Neuron (in vitro differentiated cells): ENCODE results near the gene ZSCAN12.
"Not testable (repeated sequence)": the region's sequence is repeated elsewhere in the genome, so short reads cannot be mapped to it uniquely, and the experiment has no call there.

ENCODE experiments used
- H2AFZ ChIP-seq: one replicate; pipeline ENCODE4 v1.6.1; 2013; ENCODE audit warnings: low read depth, mild to moderate bottlenecking, inconsistent platforms, low read length, moderate library complexity
- H3K27me3 ChIP-seq: one replicate; pipeline ENCODE4 v1.6.1; 2013; ENCODE audit warnings: low read length; ENCODE audit not compliant: insufficient read depth
- H3K36me3 ChIP-seq: one replicate; pipeline ENCODE4 v1.6.1; 2013; ENCODE audit warnings: low read length; ENCODE audit not compliant: insufficient read depth
- H3K4me1 ChIP-seq: one replicate; pipeline ENCODE4 v1.6.1; 2013; ENCODE audit warnings: low read length; ENCODE audit not compliant: insufficient read depth
- H3K4me3 ChIP-seq: 2 replicates; pipeline ENCODE4 v1.5.1; 2013; ENCODE audit warnings: mild to moderate bottlenecking, low read length, moderate library complexity
- H3K9me3 ChIP-seq: one replicate; pipeline ENCODE4 v1.6.1; 2013; ENCODE audit warnings: low read length

ZSCAN12 gene

GRCh38 chr6:28413681-28414080 lies 14.1 kb upstream of the ZSCAN12 start:
- no peaks in the 10 kb centered on the region for H3K4me1 ChIP-seq
- H3K4me3 ChIP-seq, result no peak overlapping the region
- no peaks in the 10 kb centered on the region for H3K36me3 ChIP-seq
- no peak overlapping the region for H2AFZ ChIP-seq
- H3K27me3 ChIP-seq, result no peaks in the 10 kb centered on the region
- no peaks in the 10 kb centered on the region for H3K9me3 ChIP-seq

- peaks cover 5% of the 10 kb centered on the region for H3K4me1 ChIP-seq
- H3K27me3 ChIP-seq, result no peaks in the 10 kb centered on the region
- no peak overlapping the region for H2AFZ ChIP-seq
- H3K4me3 ChIP-seq, result no peak overlapping the region
- no peaks in the 10 kb centered on the region for H3K9me3 ChIP-seq
- H3K36me3 ChIP-seq, result no peaks in the 10 kb centered on the region
These were observed 11.2 kb upstream of the ZSCAN12 start for GRCh38 chr6:28410767-28411166.

GRCh38 chr6:28408076-28408802 lies 8.7 kb upstream of the ZSCAN12 start:
- Histone ChIP-seq H2AFZ (peak overlapping the region; percentile 29), H3K9me3 (no peaks in the 10 kb centered on the region), H3K4me3 (no peak overlapping the region), H3K4me1 (peaks cover 5% of the 10 kb centered on the region), H3K27me3 (no peaks in the 10 kb centered on the region), H3K36me3 (no peaks in the 10 kb centered on the region)

GRCh38 chr6:28407401-28407800 lies 7.9 kb upstream of the ZSCAN12 start:
- no peaks in the 10 kb centered on the region for H3K27me3 ChIP-seq
- H2AFZ ChIP-seq, result no peak overlapping the region
- H3K9me3 ChIP-seq, result no peaks in the 10 kb centered on the region
- H3K4me1 ChIP-seq, result peaks cover 5% of the 10 kb centered on the region
- no peaks in the 10 kb centered on the region for H3K36me3 ChIP-seq
- H3K4me3 ChIP-seq, result no peak overlapping the region

DNA sequence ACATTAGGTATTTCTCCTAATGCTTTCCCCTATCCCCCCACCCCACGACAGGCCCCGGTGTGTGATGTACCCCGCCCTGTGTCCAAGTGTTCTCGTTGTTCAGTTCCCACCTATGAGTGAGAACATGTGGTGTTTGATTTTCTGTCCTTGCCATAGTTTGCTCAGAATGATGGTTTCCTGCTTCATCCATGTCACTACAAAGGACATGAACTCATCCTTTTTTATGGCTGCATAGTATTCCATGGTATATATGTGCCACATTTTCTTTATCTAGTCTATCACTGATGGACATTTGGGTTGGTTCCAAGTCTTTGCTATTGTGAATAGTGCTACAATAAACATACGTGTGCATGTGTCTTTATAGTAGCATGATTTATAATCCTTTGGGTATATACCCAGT lies 4.4 kb upstream of the ZSCAN12 start:
- H3K4me3 ChIP-seq, H3K36me3 ChIP-seq, H2AFZ ChIP-seq, H3K9me3 ChIP-seq, H3K27me3 ChIP-seq, H3K4me1 ChIP-seq: not testable (repeated sequence)

DNA sequence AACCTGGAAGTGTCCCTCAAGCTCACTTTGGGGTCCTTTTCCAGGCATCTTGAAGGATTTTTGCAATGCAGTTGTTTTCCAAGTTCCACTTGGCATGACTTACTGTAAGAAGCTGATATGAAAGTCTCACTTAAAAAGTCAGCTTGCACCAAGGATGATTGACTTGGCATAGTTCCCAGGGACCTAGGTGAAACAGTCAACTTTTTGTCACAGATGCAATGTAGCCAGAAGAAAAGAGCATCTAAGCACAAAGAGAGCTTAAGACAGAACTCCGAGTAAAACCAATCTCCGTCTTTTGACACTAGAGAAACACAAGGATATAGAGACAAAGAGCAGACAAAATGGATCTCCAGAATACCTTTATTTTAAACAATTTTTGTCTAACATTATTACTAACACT lies 2.6 kb upstream of the ZSCAN12 start:
- H3K4me3 ChIP-seq, result no peak overlapping the region
- H2AFZ ChIP-seq, result no peak overlapping the region
- peaks cover 16% of the 10 kb centered on the region for H3K4me1 ChIP-seq
- H3K9me3 ChIP-seq, result no peaks in the 10 kb centered on the region
- H3K36me3 ChIP-seq, result peaks cover 12% of the 10 kb centered on the region
- H3K27me3 ChIP-seq, result no peaks in the 10 kb centered on the region

GRCh38 chr6:28401172-28401571 lies 1.6 kb upstream of the ZSCAN12 start:
- H2AFZ ChIP-seq, result no peak overlapping the region
- H3K4me3 ChIP-seq, result no peak overlapping the region
- peaks cover under 1% of the 10 kb centered on the region for H3K9me3 ChIP-seq
- H3K27me3 ChIP-seq, result no peaks in the 10 kb centered on the region
- peaks cover 21% of the 10 kb centered on the region for H3K36me3 ChIP-seq
- H3K4me1 ChIP-seq, result peaks cover 21% of the 10 kb centered on the region

DNA sequence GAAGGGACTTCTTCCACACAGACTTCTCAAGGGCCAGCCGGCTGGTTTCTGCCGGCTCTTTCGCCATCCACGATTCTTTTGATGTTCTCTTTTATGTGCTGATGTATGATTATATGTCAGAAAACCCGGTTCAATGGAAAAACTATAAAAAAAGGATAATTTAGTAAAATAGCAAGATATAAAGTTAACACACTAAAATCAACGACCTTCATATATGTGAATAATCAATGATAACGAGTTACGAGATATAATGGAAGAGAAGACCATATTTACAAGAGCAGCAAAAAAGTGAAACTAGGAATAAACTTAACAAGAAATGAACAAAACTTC lies 540 bp upstream of the ZSCAN12 start:
- H3K9me3 ChIP-seq, result peaks cover 2% of the 10 kb centered on the region
- H3K4me3 ChIP-seq, result peak overlapping the region; percentile 93
- no peaks in the 10 kb centered on the region for H3K27me3 ChIP-seq
- peaks cover 32% of the 10 kb centered on the region for H3K36me3 ChIP-seq
- peaks cover 22% of the 10 kb centered on the region for H3K4me1 ChIP-seq
- H2AFZ ChIP-seq, result peak overlapping the region; percentile 85

DNA sequence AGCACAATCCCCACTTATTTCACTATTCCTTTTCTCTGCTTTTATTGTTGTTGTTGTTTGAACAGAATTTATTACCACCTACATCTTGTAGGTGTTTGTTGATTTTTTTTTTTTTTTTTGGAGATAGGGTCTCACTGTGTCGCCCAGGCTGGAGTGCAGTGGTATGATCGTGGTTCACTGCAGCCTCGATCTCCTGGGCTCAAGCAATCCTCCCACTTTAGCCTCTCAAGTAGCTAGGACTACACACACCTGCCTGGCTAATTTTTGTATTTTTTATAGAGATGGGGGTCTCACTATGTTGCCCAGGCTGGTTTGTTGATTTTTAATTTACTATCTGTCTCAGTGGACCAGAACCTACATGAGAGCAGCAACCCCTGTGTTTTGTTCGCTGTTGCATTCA lies 3.6 kb downstream of the ZSCAN12 start:
- H3K4me1 ChIP-seq, result peaks cover 22% of the 10 kb centered on the region
- H3K9me3 ChIP-seq, result peaks cover 11% of the 10 kb centered on the region
- H3K4me3 ChIP-seq, result no peak overlapping the region
- H2AFZ ChIP-seq, result no peak overlapping the region
- peaks cover 69% of the 10 kb centered on the region for H3K36me3 ChIP-seq
- H3K27me3 ChIP-seq, result no peaks in the 10 kb centered on the region

- Histone ChIP-seq H2AFZ (no peak overlapping the region), H3K27me3 (no peaks in the 10 kb centered on the region), H3K9me3 (peaks cover 20% of the 10 kb centered on the region), H3K36me3 (peaks cover 87% of the 10 kb centered on the region), H3K4me1 (peaks cover 19% of the 10 kb centered on the region), H3K4me3 (no peak overlapping the region)
These were observed 5.5 kb downstream of the ZSCAN12 start for GRCh38 chr6:28393912-28394662.

GRCh38 chr6:28390688-28391087 lies 8.9 kb downstream of the ZSCAN12 start:
- Histone ChIP-seq H3K4me3 (no peak overlapping the region), H3K36me3 (peaks cover 92% of the 10 kb centered on the region), H3K4me1 (no peaks in the 10 kb centered on the region)

DNA sequence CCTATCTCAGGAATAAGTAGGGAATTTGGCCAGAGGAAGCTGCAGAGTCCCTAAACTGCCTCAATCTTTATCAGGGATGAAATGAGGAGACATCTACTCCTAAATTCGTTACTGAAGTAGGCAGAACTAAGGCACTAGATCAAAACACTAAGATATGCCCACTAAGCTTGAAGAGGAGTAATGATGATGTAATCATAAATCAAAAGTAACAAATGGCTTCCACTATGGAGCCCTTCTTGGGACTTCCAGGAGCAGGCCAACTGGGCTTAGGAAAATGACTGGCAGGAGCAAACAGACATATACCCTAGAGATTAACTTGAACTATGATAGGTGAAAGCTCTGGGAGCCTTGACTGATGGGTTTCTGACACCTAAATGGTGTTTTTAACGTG lies 15.4 kb downstream of the ZSCAN12 start:
- H3K9me3 ChIP-seq, result peaks cover 4% of the 10 kb centered on the region
- no peaks in the 10 kb centered on the region for H3K4me1 ChIP-seq
- H2AFZ ChIP-seq, result no peak overlapping the region
- peaks cover 93% of the 10 kb centered on the region for H3K36me3 ChIP-seq
- no peaks in the 10 kb centered on the region for H3K27me3 ChIP-seq
- no peak overlapping the region for H3K4me3 ChIP-seq

More at GRCh38 chr6:28390688-28391087, 8.9 kb downstream of the ZSCAN12 start:
- H3K9me3 ChIP-seq, result peaks cover 18% of the 10 kb centered on the region
- no peak overlapping the region for H2AFZ ChIP-seq
- H3K27me3 ChIP-seq, result no peaks in the 10 kb centered on the region

- H3K4me1 ChIP-seq, result no peaks in the 10 kb centered on the region
- H2AFZ ChIP-seq, result no peak overlapping the region
- H3K9me3 ChIP-seq, result peaks cover 4% of the 10 kb centered on the region
- no peak overlapping the region for H3K4me3 ChIP-seq
- H3K36me3 ChIP-seq, result peaks cover 92% of the 10 kb centered on the region
- H3K27me3 ChIP-seq, result no peaks in the 10 kb centered on the region
These were observed 16.1 kb downstream of the ZSCAN12 start for GRCh38 chr6:28383235-28384142.
